HPDE6-E6E7 (cell line): ENCODE measurements around the gene CFAP251.

Source experiments
- DNase-seq: peaks from one replicate; pipeline ENCODE4 v3.0.0; 2011; ENCODE audit warnings: missing footprints; ENCODE audit errors: extremely low spot score

Gene CFAP251

DNA sequence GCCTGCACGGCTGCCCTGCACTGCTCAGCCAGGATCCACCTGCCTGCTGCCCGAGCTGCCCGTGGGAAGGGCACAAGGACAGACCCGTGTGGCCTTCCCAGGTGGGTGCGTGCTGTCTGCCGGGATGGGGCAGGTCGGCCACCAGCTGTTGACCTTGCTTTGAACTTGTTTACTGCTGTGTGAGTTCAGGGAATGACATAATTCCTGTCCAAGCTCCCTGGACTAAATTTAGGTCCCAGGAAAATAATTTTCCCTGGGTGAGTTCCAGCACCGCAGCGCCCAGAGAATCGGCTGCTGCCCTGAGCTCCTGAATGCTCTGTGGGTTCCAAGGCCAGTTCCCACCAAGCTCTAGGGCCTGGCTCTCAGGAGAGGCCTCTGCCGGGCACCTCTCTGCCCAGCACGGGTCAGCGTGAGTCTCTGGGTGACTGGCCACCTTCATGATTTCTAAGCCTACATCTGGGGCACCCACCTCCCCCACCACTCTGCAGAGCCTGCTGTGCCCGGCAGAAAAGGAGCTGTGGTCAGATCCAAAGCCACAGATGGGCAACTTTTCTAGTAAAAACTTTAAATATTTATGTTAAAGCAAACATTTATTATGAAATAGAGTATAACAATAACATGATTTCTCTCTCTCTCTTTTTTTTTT, 133.0 kb downstream of the CFAP251 start:
- no peak for DNase-seq

GRCh38 chr12:122052285-122052684, 133.9 kb downstream of the CFAP251 start:
- DNase-seq, result no peak
